Caco-2 (cell line): ENCODE data around the gene PPIH. TPM values are rescaled to one million over a fixed set of nuclear protein-coding genes. Genes with fewer than 3 reads are reported as not detected.

Experiments
- BruUV-seq: library from RNA; stranded (reverse); fragments of 400-500 nt; replicated peaks from 2 replicates; lab custom pipeline; 2021; lab: Mats Ljungman, UMichigan
- CTCF ChIA-PET: fragments of 300-600 bp; sonication (Branson Sonifier 250); formaldehyde crosslinking; loops from one replicate; lab custom pipeline; 2022; ENCODE audit warnings: antibody characterized with exemption; lab: Charles Lee
- POLR2A ChIA-PET: fragments of 300-600 bp; sonication (Branson Sonifier 250); formaldehyde crosslinking; loops from one replicate; lab custom pipeline; 2022; ENCODE audit warnings: antibody characterized with exemption; lab: Charles Lee
- DNase-seq, 2 experiments: peaks; one replicate each; pipeline versions ENCODE4 v3.0.0 to v3.0.0-alpha.2; 2020 to 2022
- H3K27me3 ChIP-seq: replicated peaks from 2 replicates; pipeline ENCODE4 v1.6.0; 2011; ENCODE audit warnings: low read length; ENCODE audit not compliant: control insufficient read depth, insufficient read depth
- H3K36me3 ChIP-seq: 2 replicates; pipeline ENCODE4 v1.5.1; 2011; ENCODE audit warnings: low read length; ENCODE audit not compliant: control insufficient read depth, insufficient read depth
- H3K4me1 ChIP-seq: fragments of 250-450 bp; sonication (Bioruptor Pico); 2 replicates; pipeline ENCODE4 v1.5.1; 2020; ENCODE audit warnings: mild to moderate bottlenecking
- H3K4me3 ChIP-seq: 2 replicates; pipeline ENCODE4 v1.5.1; 2011; ENCODE audit warnings: low read depth, mild to moderate bottlenecking, control low read depth, low read length
- H3K9me3 ChIP-seq: fragments of 250-450 bp; sonication (Bioruptor Pico); 2 replicates; pipeline ENCODE4 v1.5.1; 2020; ENCODE audit warnings: mild to moderate bottlenecking, moderate library complexity
- H3K27ac Mint-ChIP-seq: one replicate; pipeline ENCODE4 v1.8.0; 2022; ENCODE audit warnings: mixed read lengths; ENCODE audit not compliant: unreplicated experiment
- H3K27me3 Mint-ChIP-seq: one replicate; pipeline ENCODE4 v1.8.0; 2022; ENCODE audit warnings: mixed read lengths; ENCODE audit not compliant: insufficient read depth, unreplicated experiment
- H3K36me3 Mint-ChIP-seq: one replicate; pipeline ENCODE4 v1.8.0; 2022; ENCODE audit warnings: mild to moderate bottlenecking, mixed read lengths; ENCODE audit not compliant: insufficient read depth, unreplicated experiment
- H3K4me1 Mint-ChIP-seq: one replicate; pipeline ENCODE4 v1.8.0; 2022; ENCODE audit warnings: low read depth, mixed read lengths; ENCODE audit not compliant: unreplicated experiment
- H3K4me3 Mint-ChIP-seq: one replicate; pipeline ENCODE4 v1.8.0; 2022; ENCODE audit warnings: mild to moderate bottlenecking, moderate library complexity, mixed read lengths; ENCODE audit not compliant: unreplicated experiment
- H3K9me3 Mint-ChIP-seq: one replicate; pipeline ENCODE4 v1.8.0; 2022; ENCODE audit warnings: mixed read lengths; ENCODE audit not compliant: unreplicated experiment
- CTCF ChIP-seq, 2 experiments: fragments of 200-600 bp in 1 of 2; IDR thresholded peaks; 1 replicate in 1 of 2; 2 replicates in 1 of 2; pipeline versions ENCODE4 v1.5.1 to v1.8.0; 2011 to 2022; ENCODE audit warnings: antibody characterized with exemption in 1 of 2, control low read depth in 1 of 2, inconsistent platforms in 1 of 2, low read depth in 1 of 2, low read length in 1 of 2, mild to moderate bottlenecking in 1 of 2, moderate library complexity in 1 of 2; ENCODE audit not compliant: insufficient read depth in 1 of 2, severe bottlenecking in 1 of 2, unreplicated experiment in 1 of 2
- intact Hi-C: fragments of 100-400 bp; cut with micrococcal nuclease; formaldehyde crosslinking; loops from one replicate; pipeline ENCODE4 v1.10.0; 2022; ENCODE audit not compliant: unreplicated experiment
- total RNA-seq: library from RNA; stranded (reverse); gene quantifications from 2 replicates; pipeline ENCODE4 v1.2.3, GENCODE V29; 2022

The PPIH gene
- total RNA-seq, 1 experiment from 2014 or later: 54.7 TPM

GRCh38 chr1:42676534-42677087 lies 18.4 kb downstream of the PPIH start:
- CTCF ChIA-PET: no interaction called here
- Histone ChIP-seq H3K4me3 (no peak overlapping the region), H3K27me3 (no peaks in the 10 kb centered on the region), H3K9me3 (no peaks in the 10 kb centered on the region), H3K36me3 (no peaks in the 10 kb centered on the region), H3K4me1 (no peaks in the 10 kb centered on the region)
- no peak for DNase-seq
- no peak overlapping the region for H3K4me3 Mint-ChIP-seq
- peaks cover 16% of the 10 kb centered on the region for H3K4me1 Mint-ChIP-seq
- no peak overlapping the region for H3K27ac Mint-ChIP-seq
- TF ChIP-seq CTCF (IDR thresholded peaks at IDR 0.05; ENCODE audit: insufficient read depth in 1 of 2, low read depth in 1 of 2, low read length in 1 of 2, severe bottlenecking in 1 of 2, unreplicated experiment in 1 of 2): no peak
- no peaks in the 10 kb centered on the region for H3K27me3 Mint-ChIP-seq
- peaks cover 19% of the 10 kb centered on the region for H3K36me3 Mint-ChIP-seq
- no TSS peak for BruUV-seq
- H3K9me3 Mint-ChIP-seq: no peaks in the 10 kb centered on the region
- POLR2A ChIA-PET: no interaction called here
- intact Hi-C loops: no loop called here

GRCh38 chr1:42679364-42679983 lies 21.3 kb downstream of the PPIH start:
- no peaks in the 10 kb centered on the region for H3K9me3 Mint-ChIP-seq
- POLR2A ChIA-PET: no interaction called here
- no TSS peak for BruUV-seq
- H3K36me3 ChIP-seq: no peaks in the 10 kb centered on the region
- peaks cover 22% of the 10 kb centered on the region for H3K4me1 Mint-ChIP-seq
- intact Hi-C loops: no loop called here
- no peak for DNase-seq
- H3K36me3 Mint-ChIP-seq: peaks cover 28% of the 10 kb centered on the region
- CTCF ChIA-PET: no interaction called here
- TF ChIP-seq CTCF (IDR thresholded peaks at IDR 0.05; ENCODE audit: insufficient read depth in 1 of 2, low read depth in 1 of 2, low read length in 1 of 2, severe bottlenecking in 1 of 2, unreplicated experiment in 1 of 2): no peak
- peaks cover 4% of the 10 kb centered on the region for H3K4me1 ChIP-seq
- no peak overlapping the region for H3K4me3 ChIP-seq
- no peaks in the 10 kb centered on the region for H3K9me3 ChIP-seq
- H3K4me3 Mint-ChIP-seq: no peak overlapping the region
- H3K27me3 ChIP-seq: no peaks in the 10 kb centered on the region
- H3K27ac Mint-ChIP-seq: no peak overlapping the region
- no peaks in the 10 kb centered on the region for H3K27me3 Mint-ChIP-seq

GRCh38 chr1:42680055-42680454 lies 21.8 kb downstream of the PPIH start:
- no peaks in the 10 kb centered on the region for H3K9me3 Mint-ChIP-seq
- CTCF ChIA-PET: no interaction called here
- Histone ChIP-seq H3K27me3 (no peaks in the 10 kb centered on the region), H3K4me1 (peaks cover 10% of the 10 kb centered on the region), H3K4me3 (no peak overlapping the region), H3K9me3 (no peaks in the 10 kb centered on the region), H3K36me3 (no peaks in the 10 kb centered on the region)
- POLR2A ChIA-PET: no interaction called here
- intact Hi-C loops: no loop called here
- H3K36me3 Mint-ChIP-seq: peaks cover 32% of the 10 kb centered on the region
- H3K4me1 Mint-ChIP-seq: peaks cover 28% of the 10 kb centered on the region
- no peak overlapping the region for H3K27ac Mint-ChIP-seq
- BruUV-seq: no TSS peak
- peak overlapping the region; percentile 77 for H3K4me3 Mint-ChIP-seq
- TF ChIP-seq CTCF (IDR thresholded peaks at IDR 0.05; ENCODE audit: insufficient read depth in 1 of 2, low read depth in 1 of 2, low read length in 1 of 2, severe bottlenecking in 1 of 2, unreplicated experiment in 1 of 2): no peak
- no peak for DNase-seq
- H3K27me3 Mint-ChIP-seq: no peaks in the 10 kb centered on the region
